EH (cell line): Measurements from ENCODE around the gene NEK4.

Experiments
- DNase-seq: peaks from one replicate; pipeline ENCODE4 v3.0.0-alpha.2; 2015; ENCODE audit warnings: low read depth

NEK4 gene

DNA sequence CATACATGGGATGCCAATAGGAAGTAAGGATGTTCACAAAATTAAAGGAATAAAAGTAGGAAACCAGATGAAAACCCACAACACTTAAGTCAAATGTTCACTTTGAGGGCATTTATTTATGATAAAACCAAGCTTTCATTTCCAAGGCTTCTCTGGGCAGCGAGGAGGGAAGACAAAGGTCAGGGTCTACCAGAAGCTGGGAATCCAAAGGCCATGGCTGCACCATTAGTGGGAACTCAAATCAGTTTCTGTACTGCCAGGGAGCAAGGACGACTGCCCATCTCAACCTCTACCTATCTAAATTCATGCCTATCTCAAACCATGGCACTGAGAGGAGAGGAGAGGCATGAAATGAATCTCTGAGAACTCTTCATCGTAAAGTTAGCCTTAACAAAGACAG lies 107.6 kb downstream of the NEK4 start:
- DNase-seq, result no peak

DNA sequence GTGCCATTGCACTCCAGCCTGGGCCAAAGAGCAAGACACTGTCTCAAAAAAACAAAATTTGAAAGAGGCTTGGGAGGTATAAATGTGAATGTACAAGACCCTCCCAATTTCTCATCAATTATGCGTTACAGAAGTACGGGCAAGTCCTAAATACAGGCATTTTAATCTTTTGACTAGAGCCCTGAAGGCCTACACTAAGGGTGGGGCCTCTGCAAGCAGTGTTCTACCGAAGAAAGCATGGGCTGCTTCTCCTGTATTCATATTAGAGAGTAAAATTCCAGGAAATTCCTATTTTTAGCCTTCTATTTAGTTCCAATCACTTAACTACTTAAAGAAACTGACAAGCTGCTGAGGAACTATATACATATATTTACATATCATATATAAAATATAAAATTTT lies 110.7 kb downstream of the NEK4 start:
- no peak for DNase-seq
